A673 (cell line): ENCODE results near the gene TTYH3. TPM values are rescaled to one million over a fixed set of nuclear protein-coding genes. Genes with fewer than 3 reads are reported as not detected.

Experiments
- BruUV-seq: library from RNA; stranded (reverse); fragments of 400-500 nt; replicated peaks from 2 replicates; lab custom pipeline; 2021; lab: Mats Ljungman, UMichigan
- CTCF ChIA-PET: fragments of 300-600 bp; sonication (Branson Sonifier 250); formaldehyde crosslinking; loops from one replicate; lab custom pipeline; 2022; ENCODE audit warnings: antibody characterized with exemption; lab: Charles Lee
- POLR2A ChIA-PET: fragments of 300-600 bp; sonication (Branson Sonifier 250); formaldehyde crosslinking; loops from one replicate; lab custom pipeline; 2022; ENCODE audit warnings: antibody characterized with exemption; ENCODE audit not compliant: low non-redundant PET; lab: Charles Lee
- DNase-seq: peaks from one replicate; pipeline ENCODE4 v3.0.0-alpha.2; 2015; ENCODE audit warnings: low spot score
- H3K27ac ChIP-seq: fragments of 200-600 bp; sonication (generic); 2 replicates; pipeline ENCODE4 v1.5.1; 2016; ENCODE audit warnings: mixed run types, low read depth, mild to moderate bottlenecking, mixed read lengths, antibody characterized with exemption, low read length; ENCODE audit not compliant: poor library complexity, severe bottlenecking
- H3K27me3 ChIP-seq: fragments of 200-600 bp; sonication (generic); replicated peaks from 2 replicates; pipeline ENCODE4 v1.6.1; 2017; ENCODE audit warnings: mixed run types, low read depth, mild to moderate bottlenecking, mixed read lengths, antibody characterized with exemption, low read length; ENCODE audit not compliant: insufficient read depth, poor library complexity
- H3K36me3 ChIP-seq: fragments of 200-600 bp; sonication (generic); 2 replicates; pipeline ENCODE4 v1.6.1; 2016; ENCODE audit warnings: mixed run types, mild to moderate bottlenecking, mixed read lengths, antibody characterized with exemption, low read length; ENCODE audit not compliant: insufficient read depth, poor library complexity, severe bottlenecking
- H3K4me1 ChIP-seq: fragments of 200-600 bp; sonication (generic); 2 replicates; pipeline ENCODE4 v1.6.1; 2017; ENCODE audit warnings: mixed run types, mild to moderate bottlenecking, mixed read lengths, antibody characterized with exemption, low read length; ENCODE audit not compliant: insufficient read depth, poor library complexity, severe bottlenecking
- H3K4me3 ChIP-seq: fragments of 200-600 bp; sonication (generic); 2 replicates; pipeline ENCODE4 v1.5.1; 2016; ENCODE audit warnings: low read depth, mixed run types, mild to moderate bottlenecking, mixed read lengths, low read length; ENCODE audit not compliant: poor library complexity, severe bottlenecking
- H3K9me3 ChIP-seq: fragments of 200-600 bp; sonication (generic); 2 replicates; pipeline ENCODE4 v1.6.1; 2016; ENCODE audit warnings: mixed run types, low read depth, mild to moderate bottlenecking, mixed read lengths, antibody characterized with exemption, low read length; ENCODE audit not compliant: poor library complexity, severe bottlenecking
- EZH2 ChIP-seq: fragments of 200-600 bp; sonication (generic); IDR thresholded peaks from 2 replicates; pipeline ENCODE4 v1.6.1; 2017; ENCODE audit warnings: borderline replicate concordance, low read depth, mild to moderate bottlenecking, mixed read lengths, antibody characterized with exemption, low read length; ENCODE audit not compliant: poor library complexity, severe bottlenecking
- intact Hi-C: fragments of 100-400 bp; cut with micrococcal nuclease; formaldehyde crosslinking; loops from one replicate; pipeline ENCODE4 v1.10.0; 2022; ENCODE audit not compliant: unreplicated experiment
- total RNA-seq: library from RNA; stranded (reverse); gene quantifications from 2 replicates; pipeline ENCODE4 v1.2.3, GENCODE V29; 2021
- TF ChIP-seq, protein P1 (sequence below): fragments of 300-800, 200-600 bp; sonication (generic); conservative IDR thresholded peaks from 2 replicates; pipeline ENCODE4 v1.5.1; 2017; ENCODE audit warnings: low read depth, mild to moderate bottlenecking, antibody characterized with exemption, low read length, moderate library complexity, mixed read lengths

TTYH3 gene
- total RNA-seq, 1 experiment from 2014 or later = 248 TPM

DNA sequence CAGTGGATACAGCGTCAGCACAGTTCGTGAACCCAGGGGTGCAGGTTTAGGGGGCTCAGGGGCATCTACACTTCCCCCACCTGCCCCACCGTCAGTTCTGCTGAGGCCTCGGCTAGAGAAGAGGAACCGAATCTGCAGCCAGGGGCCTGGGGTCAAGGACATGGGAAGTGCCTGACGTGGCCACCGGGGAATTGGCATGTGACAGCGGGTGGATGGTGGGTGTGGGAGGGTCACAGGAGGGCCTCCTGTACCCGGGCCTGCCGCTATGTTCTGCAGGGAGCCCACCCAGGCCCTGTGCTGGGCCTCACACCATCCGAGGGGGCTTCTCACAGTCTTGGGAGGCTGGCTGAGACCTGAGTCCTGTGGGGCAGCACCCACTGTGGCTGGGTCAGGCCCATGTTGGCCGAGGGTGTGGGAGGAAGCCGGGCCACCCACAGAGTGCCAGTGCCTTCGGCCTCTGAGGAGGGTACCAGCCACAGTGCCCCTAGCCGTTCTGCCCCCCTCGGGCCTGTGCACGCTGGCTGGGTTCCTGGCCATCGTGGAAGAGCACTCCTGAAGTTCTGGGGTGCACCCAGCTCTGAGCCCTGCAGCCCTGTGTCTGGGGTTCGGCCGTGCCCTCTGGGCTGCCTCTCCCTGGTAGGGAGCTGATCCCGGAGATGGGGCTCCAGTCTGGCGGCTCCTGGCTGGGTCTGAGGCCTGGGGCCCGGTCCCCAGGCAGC lies 5.9 kb downstream of the TTYH3 start:
- TF ChIP-seq EZH2 = no peak
- TF ChIP-seq, protein P1, sequence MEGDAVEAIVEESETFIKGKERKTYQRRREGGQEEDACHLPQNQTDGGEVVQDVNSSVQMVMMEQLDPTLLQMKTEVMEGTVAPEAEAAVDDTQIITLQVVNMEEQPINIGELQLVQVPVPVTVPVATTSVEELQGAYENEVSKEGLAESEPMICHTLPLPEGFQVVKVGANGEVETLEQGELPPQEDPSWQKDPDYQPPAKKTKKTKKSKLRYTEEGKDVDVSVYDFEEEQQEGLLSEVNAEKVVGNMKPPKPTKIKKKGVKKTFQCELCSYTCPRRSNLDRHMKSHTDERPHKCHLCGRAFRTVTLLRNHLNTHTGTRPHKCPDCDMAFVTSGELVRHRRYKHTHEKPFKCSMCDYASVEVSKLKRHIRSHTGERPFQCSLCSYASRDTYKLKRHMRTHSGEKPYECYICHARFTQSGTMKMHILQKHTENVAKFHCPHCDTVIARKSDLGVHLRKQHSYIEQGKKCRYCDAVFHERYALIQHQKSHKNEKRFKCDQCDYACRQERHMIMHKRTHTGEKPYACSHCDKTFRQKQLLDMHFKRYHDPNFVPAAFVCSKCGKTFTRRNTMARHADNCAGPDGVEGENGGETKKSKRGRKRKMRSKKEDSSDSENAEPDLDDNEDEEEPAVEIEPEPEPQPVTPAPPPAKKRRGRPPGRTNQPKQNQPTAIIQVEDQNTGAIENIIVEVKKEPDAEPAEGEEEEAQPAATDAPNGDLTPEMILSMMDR = no peak
- peaks cover 21% of the 10 kb centered on the region for H3K36me3 ChIP-seq
- POLR2A ChIA-PET = no interaction called here
- intact Hi-C loops = no loop called here
- no TSS peak for BruUV-seq
- no peak overlapping the region for H3K4me3 ChIP-seq
- peak overlapping the region; percentile 58 for H3K27ac ChIP-seq
- CTCF ChIA-PET = no interaction called here
- no peaks in the 10 kb centered on the region for H3K27me3 ChIP-seq
- no peak for DNase-seq
- no peaks in the 10 kb centered on the region for H3K9me3 ChIP-seq
- H3K4me1 ChIP-seq = peaks cover 17% of the 10 kb centered on the region

DNA sequence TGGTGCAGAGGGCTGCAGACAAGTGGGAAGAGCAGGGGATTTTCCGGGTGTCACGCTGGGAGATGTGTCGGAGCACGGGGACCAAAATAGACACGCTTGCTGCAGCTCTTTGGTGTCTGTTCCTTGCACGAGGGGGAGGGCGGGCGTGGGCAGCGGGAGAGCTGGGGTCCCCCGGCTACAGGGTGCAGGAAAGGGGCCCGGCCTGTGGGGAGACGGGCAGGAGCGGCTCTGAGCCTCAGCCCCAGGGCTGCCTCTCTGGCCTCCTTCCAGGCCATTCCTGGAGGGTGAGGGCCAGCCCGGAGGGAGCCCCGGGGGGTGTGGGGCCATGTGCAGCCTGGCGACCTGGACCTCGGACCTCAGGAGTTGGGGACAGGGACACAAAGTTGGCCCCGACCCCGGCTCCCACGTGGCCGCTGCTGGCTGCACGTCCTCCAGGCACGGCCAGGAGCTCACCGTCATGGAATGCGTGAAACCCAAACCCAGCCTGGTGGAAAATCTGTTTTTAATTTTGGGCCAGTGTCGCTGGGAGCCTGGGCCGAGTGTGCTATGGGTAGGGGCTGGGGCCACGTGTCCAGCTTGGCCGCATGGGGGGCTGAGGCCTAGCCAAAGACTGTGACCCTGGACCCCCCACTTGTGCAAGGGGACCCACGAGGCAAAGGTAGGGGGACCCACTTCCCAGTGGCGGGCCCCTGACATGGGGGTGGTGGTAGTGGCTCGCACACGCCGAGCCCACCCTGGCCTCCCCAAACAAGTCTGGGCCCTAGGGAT lies 6.6 kb downstream of the TTYH3 start:
- intact Hi-C loops = no loop called here
- ChIA-PET POLR2A (no interaction called here), CTCF (no interaction called here)
- Histone ChIP-seq H3K4me3 (no peak overlapping the region), H3K27me3 (no peaks in the 10 kb centered on the region), H3K36me3 (peaks cover 21% of the 10 kb centered on the region), H3K9me3 (no peaks in the 10 kb centered on the region), H3K27ac (peak overlapping the region; percentile 58), H3K4me1 (peaks cover 17% of the 10 kb centered on the region)
- no peak for DNase-seq
- no peak for TF ChIP-seq EZH2
- TF ChIP-seq, protein P1 = no peak
- no TSS peak for BruUV-seq

DNA sequence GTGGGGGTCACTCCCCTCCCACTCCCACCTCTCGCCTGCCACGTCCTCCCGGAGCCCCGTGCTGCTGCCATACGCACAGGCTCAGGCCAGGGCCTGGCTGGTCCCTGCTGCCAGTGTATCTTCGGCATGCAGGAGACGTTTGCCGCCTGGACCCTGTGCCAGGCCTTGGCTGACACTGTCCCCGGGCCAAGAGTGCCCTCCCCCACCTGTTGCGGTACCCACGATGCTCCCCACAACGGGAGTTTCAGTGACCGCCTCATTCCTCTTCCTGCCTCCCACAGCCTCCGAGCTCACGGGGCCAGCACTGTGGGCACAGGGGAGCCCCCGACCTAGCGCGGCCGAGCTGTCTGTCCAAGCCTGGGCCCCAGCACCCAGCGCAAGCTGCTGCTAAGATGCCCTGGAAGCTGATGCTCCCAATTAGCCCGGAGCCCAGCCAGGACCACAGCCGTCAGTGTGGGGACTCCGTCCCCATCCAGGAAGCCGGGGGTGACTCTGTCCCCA lies 7.4 kb downstream of the TTYH3 start:
- POLR2A ChIA-PET = no interaction called here
- Histone ChIP-seq H3K27me3 (no peaks in the 10 kb centered on the region), H3K4me1 (peaks cover 19% of the 10 kb centered on the region), H3K27ac (no peak overlapping the region), H3K4me3 (no peak overlapping the region), H3K9me3 (no peaks in the 10 kb centered on the region), H3K36me3 (peaks cover 21% of the 10 kb centered on the region)
- DNase-seq = no peak
- TF ChIP-seq, protein P1 = no peak
- no TSS peak for BruUV-seq
- intact Hi-C loops = no loop called here
- CTCF ChIA-PET = no interaction called here
